GM10847 (cell line): Measurements from ENCODE around the gene TRMT10C.

Experiments used
- POLR2A ChIP-seq: IDR thresholded peaks from 2 replicates; pipeline ENCODE4 v1.6.1; 2011; ENCODE audit not compliant: insufficient read length; ENCODE audit errors: extremely low read depth

The TRMT10C gene

DNA sequence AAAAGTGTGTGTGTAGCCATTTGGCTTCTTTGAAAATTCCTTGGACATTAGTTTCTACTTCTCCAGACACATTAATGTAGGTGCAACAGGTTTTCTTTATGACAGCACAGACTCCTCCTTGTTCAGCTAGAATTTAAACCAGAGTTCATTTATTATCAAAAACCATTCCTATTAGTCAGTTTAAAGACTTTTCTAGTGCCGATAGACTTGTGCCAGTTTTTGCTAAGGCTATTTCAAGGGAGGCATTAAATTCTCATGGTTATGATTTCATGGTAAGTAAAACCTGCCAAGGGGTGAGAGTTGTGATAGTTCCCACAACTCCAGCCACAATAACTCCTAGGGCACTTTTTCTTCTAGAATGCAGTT is 28.1 kb upstream of the TRMT10C start:
- no peak for TF ChIP-seq POLR2A

DNA sequence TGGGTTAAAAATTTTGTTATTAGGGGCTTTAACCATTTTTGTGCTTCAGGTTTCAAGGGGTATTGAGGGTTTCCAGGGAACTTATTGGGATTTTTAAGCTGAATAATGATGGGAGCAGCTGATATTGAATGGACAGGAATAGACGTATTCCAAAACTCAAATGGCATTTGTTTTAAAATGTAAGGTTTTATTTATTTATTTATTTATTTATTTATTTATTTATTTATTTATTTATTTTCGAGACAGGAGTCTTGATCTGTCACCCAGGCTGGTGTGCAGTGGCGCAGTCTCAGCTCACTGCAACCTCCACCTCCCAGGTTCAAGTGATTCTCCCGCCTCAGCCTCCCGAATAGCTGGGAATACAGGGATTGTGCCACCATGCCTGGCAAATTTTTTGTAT is 26.4 kb upstream of the TRMT10C start:
- TF ChIP-seq POLR2A, result no peak

DNA sequence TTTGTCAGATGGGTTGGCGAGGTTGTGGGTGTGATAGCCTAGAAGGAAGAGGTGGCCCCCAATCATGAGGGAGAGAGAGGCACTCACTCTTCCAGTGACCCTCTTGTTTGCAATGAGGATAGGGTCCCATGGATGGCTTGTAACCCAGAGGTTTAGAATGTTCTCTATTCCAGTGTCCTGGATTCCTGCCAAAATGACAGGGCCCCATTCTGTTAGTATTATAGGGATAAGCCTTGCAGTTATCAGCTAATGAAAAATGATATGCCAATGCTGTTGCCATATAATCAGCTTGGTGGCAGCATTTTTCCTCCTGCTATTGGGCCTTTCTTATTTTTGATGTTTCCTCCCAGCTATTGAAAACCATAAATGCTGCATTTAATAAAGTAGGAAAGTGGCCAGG is 25.4 kb upstream of the TRMT10C start:
- TF ChIP-seq POLR2A, result no peak

DNA sequence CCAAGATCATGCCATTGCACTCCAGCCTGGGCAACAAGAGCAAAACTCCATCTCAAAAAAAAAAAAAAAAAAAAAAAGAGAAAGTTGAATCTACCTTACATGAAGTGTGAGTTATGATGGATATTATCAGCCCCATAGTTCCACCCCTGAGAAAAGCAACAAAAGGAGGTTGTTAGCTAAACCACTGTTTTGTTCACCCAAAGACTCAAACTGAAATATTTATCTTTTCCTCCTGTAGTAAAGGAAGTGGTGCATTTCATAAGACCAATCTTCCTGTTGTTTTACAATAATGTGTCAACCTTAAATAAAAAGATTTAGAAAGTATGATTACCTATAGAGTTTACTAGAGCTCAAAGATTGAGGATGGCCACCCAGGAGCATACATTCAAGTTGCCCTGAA is 18.7 kb upstream of the TRMT10C start:
- no peak for TF ChIP-seq POLR2A

DNA sequence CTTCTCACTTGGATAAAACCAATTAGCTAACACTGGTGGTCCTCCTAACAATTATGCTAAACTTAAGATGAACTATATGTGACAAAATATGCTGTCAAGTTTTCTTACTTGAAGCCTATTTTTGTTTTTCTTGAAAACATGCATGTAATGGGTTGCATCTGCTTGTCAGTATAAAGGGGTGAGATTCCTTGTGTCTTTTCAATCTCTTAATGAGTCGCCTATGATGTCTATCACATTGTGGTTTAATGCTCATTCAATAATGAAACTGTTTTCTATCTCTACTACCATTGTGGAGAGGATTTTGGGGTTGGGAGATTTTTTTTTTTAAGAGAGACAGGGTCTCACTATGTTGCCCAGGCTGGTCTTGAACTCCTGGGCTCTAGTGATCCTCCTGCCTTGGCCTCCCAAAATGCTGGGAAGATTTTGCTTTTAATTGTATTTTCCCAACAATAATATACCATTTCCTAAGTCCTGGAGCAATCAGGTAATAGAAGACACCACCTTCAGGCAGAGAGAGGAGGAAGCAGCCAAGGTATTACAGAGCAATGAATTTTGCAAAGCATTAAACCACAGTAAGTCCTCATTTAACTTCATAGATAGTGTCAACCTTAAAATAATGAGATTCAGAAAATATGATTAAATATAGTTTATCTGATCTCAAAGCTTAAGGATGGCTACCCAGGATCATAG is 17.4 kb upstream of the TRMT10C start:
- no peak for TF ChIP-seq POLR2A

DNA sequence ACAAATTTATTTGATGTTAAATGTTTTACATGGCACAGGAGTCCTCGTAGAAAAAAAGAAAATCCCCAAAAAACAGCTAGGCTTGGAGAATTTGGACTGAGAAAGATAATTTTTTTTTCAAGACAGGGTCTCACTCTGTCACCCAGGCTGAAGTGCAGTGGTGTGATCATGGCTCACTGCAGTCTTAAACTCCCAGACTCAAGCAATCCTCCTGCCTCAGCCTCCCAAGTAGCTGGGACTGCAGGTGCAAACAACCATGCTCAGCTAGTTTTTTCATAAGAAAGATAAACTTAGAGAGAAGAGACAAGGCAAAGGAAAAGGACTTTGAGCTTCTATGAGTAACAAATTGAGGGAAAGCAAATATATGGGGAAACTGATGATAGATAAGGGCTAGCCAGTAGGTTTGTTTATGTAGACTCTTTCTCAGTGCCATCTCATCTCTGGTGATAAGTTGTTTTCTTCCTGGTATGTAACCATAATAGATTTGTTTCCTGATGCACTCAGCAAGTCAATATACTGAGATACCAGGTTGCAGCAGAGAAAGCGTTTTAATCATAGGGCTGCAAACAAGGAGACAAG is 13.1 kb upstream of the TRMT10C start:
- TF ChIP-seq POLR2A, result no peak

DNA sequence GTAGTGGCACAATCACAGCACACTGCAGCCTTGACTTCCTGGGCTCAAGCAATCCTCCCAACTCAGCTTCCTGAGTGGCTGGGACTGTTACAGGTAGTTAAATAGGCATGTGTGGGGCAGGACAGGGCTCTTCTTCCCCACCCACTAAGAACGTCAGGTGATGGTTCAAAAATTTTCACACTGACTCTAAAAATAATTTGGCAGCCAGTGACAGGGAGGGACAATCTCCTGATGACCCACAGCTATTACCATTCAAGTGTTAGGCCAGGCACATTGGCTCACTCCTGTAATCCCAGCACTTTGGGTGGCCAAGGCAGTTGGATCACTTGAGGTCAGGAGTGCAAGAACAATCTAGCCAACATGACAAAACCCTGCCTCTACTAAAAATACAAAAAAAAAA is 12.2 kb upstream of the TRMT10C start:
- TF ChIP-seq POLR2A, result no peak

- TF ChIP-seq POLR2A, result no peak
These were observed 5.6 kb upstream of the TRMT10C start for GRCh38 chr3:101556064-101556463.

- no peak for TF ChIP-seq POLR2A
These were observed 6.1 kb downstream of the TRMT10C start for GRCh38 chr3:101567528-101568317.

DNA sequence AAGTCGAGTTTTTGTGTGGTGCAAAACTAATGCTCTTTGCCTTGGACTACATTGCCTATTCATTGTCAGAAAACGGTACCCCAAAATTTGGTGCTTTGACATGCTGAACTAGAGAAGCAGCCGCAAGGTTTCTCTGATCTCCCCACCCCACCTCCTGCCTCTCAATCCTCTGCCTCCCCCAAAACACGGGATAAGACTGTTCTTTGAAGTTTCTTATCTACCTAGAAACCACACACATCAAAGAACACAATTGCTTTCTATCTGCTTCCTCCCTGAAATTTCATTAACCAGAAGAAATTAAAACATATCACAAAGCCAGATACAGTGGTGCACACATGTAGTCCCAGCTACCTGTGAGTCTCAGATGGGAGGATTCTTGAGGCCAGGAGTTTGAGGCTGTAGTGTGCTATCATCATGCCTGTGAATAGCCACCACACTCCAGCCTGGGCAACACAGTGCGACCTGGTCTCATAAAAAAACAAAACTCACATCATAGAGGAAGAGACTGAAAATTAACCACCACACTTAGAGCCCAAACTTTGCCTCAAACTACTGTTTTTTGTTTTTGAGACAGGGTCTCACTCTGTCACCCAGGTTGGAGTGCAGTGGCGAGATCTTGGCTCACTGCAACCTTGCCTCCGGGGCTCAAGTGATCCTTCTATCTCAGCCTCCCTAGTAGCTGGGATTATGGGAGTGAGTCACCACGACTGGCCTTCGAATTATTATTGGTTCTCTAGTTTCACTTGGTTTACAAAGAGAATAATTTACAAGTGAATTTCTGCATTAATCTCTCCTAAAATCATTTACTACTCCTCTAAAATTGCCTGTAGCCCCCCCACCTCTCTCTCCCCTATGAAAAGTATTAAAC is 9.6 kb downstream of the TRMT10C start:
- TF ChIP-seq POLR2A, result no peak

DNA sequence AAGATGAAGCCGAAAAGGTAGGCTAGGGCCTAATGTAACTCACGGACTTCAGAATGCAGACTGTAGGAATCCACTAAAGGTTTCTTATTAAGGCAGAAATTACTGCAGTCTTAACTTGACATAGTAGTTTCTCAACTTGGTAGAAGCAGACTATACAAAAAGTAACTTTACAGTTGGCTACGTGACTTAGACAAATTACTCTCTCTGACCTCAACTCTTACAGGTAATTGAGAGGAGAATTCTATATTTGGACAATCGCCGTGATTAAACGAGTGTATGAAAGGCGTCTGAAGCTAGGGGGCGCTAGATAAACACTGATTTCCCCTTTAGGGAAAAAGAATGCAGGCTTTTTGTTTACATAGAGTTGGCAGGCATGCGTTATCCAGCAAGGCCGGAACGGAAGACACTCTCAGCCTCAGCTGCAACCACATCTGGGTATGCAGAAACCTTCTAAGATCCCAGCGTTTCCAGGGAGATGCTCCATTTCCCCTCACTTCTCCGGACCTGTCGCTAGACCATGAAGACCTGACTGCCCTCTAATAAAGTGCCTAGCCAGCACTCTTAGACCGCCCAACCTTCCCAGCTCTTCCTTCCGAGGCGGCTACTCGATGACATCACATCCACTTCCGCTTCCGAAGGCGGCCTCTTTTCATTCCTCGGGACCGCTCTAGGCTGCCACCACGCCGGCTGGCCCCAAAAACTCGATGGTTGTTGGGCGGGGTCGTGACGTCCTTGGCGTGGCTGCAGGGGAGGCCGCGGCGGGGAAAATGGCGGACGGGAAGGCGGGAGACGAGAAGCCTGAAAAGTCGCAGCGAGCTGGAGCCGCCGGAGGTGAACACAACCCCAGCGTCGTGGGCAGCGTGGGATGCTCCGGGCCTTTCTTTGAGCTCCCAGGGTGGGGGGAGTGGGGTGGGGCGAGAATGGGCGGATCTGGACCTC is 12.1 kb downstream of the TRMT10C start, which contains the start of gene PCNP:
TSS of gene PCNP (plus strand) at position 732 of the 939 bp plus-strand sequence. CDS start at position 768, 36 bp downstream.
- peak; percentile 79 for TF ChIP-seq POLR2A

DNA sequence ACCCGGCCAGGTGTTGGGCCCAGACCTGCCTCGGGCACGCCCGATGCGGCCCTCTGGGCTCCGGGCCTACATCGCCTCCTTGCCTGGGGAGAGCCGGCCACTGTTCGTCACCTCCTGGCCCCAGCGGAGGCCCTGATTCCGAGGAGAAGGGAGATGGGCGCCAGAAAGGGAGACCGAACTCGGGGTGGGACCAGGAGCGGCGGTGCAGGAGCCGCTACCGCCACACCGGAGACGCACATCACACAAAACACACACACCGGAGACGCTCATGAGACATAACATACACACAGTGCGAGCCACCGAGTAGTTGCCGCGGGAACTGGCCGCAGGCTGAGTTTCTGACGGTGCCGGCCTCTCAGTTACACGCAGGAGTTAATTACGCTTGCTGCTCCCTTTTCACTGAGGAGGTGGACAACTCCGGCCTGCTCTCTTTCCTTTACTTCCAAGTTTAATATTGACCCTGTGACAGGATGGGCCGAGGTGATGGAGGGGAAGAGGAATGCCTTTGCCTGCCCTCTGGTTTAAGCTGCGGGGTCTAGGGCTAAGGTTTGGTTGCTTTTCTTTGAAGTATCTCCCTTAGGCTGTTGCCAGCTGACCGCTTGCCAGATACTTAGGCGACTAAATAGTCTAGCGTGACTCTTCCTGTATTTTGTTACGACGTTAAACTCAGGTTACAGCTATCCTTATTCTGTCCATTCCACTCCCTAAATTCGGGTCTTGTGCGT is 12.9 kb downstream of the TRMT10C start:
- TF ChIP-seq POLR2A, result no peak

DNA sequence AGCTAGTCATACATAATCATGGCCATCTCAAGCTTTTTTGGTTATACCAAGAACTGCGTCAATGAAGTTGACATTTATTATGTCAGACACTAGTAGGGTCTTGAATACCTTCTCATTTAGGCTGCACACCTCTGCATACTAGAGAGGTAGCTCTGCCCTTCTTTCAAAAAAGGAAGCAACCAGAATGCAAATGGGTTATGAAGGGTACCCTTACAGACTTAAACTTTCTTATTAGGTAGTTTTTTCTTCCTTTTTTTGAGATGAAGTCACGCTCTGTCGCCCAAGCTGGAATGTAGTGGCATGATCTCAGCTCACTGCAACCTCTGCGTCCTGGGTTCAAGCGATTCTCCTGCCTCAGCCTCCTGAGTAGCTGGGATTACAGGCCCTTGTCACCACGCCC is 15.6 kb downstream of the TRMT10C start:
- no peak for TF ChIP-seq POLR2A

DNA sequence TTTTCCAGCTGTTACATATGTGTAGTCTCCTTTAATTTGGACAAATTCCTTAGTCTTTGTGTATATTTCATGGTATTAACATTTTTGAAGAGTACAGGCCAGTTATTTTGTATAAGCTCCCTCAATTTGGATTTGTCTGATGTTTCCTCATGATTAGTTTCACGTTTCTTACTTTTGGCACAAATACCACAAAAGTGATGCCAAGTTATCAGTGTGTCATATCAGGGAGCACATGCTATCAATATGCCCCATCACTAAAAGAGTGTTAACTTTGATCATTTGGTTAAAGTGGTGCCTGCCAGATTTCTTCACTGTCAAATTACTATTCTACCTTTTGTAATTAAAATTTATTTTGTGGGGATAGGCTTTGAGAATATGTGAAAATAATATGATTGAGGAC is 26.9 kb downstream of the TRMT10C start:
- no peak for TF ChIP-seq POLR2A
